Measurements from ENCODE around the gene SLIT1. TPM values are rescaled to one million over a fixed set of nuclear protein-coding genes. Genes with fewer than 3 reads are reported as not detected.

SLIT1 gene
- polyA plus RNA-seq, 5 donors = 3.7 to 8.0 (median 4.4) TPM

GRCh38 chr10:97025613-97026242 is 160.0 kb downstream of the SLIT1 start:
- no peak for DNase-seq

- no peak for DNase-seq
These were observed 161.3 kb downstream of the SLIT1 start for GRCh38 chr10:97024168-97025073.

GRCh38 chr10:97023401-97024167 is 162.2 kb downstream of the SLIT1 start:
- no peak for DNase-seq

GRCh38 chr10:97022616-97023015 is 163.1 kb downstream of the SLIT1 start:
- DNase-seq = no peak

- DNase-seq = no peak
These were observed 165.0 kb downstream of the SLIT1 start for GRCh38 chr10:97020452-97021400.

- DNase-seq = no peak
These were observed 166.4 kb downstream of the SLIT1 start for GRCh38 chr10:97019213-97019844.

- no peak for DNase-seq
These were observed 167.2 kb downstream of the SLIT1 start for GRCh38 chr10:97018251-97019212.

GRCh38 chr10:97017474-97017903 is 168.3 kb downstream of the SLIT1 start:
- DNase-seq = no peak

GRCh38 chr10:97016728-97017473 is 168.9 kb downstream of the SLIT1 start:
- DNase-seq = no peak

- DNase-seq = no peak
These were observed 170.5 kb downstream of the SLIT1 start for GRCh38 chr10:97015240-97015639.

- no peak for DNase-seq
These were observed 171.8 kb downstream of the SLIT1 start for GRCh38 chr10:97013983-97014382.

GRCh38 chr10:97013568-97013967 is 172.2 kb downstream of the SLIT1 start:
- no peak for DNase-seq

GRCh38 chr10:97012470-97012869 is 173.3 kb downstream of the SLIT1 start:
- DNase-seq = no peak

- no peak for DNase-seq
These were observed 174.4 kb downstream of the SLIT1 start for GRCh38 chr10:97011397-97011796.

- no peak for DNase-seq
These were observed 175.0 kb downstream of the SLIT1 start for GRCh38 chr10:97010695-97011206.

- DNase-seq = no peak
These were observed 178.3 kb downstream of the SLIT1 start for GRCh38 chr10:97007417-97007816.

GRCh38 chr10:97006364-97006763 is 179.4 kb downstream of the SLIT1 start:
- DNase-seq = no peak

- no peak for DNase-seq
These were observed 180.4 kb downstream of the SLIT1 start for GRCh38 chr10:97005349-97005748.
